Colonic mucosa (tissue), 2 donors: ENCODE data around the gene CCT6A. TPM values are rescaled to one million over a fixed set of nuclear protein-coding genes. Genes with fewer than 3 reads are reported as not detected.

ENCODE experiments used
- total RNA-seq, 2 donors: library from RNA; stranded (reverse); fragmentation: NEBNext Ultra II Directional in 1 of 2; extraction: Animal tissue kit (Norgen Biotek cat#: 25700) in 1 of 2; gene quantifications; one replicate each; pipeline ENCODE4 v1.2.1, GENCODE V29; 2021
- donor health status: DM: no; HTN: no; CAD: no.
- donor health status: DM: no; HTN: no; CAD: no.

CCT6A gene
- total RNA-seq, 2 donors from 2014 or later: 77.8 to 146 TPM

Other genes with a start within 250 kb of the CCT6A start
- not detected for gene SEPTIN14, start 189.0 kb upstream of the CCT6A start, total RNA-seq
- 1 to 10 TPM; 1.4 to 1.5 TPM for gene ZNF713, start 164.3 kb upstream of the CCT6A start, total RNA-seq
- gene MRPS17, start 99.9 kb upstream of the CCT6A start, total RNA-seq: 10 to 100 TPM; 10.4 to 19.3 TPM
- gene NIPSNAP2, start 87.2 kb upstream of the CCT6A start, total RNA-seq: 10 to 100 TPM; 32.2 to 67.5 TPM
- gene PSPH, start 321 bp upstream of the CCT6A start, total RNA-seq: 10 to 100 TPM in 1 of 2 donors, 1 to 10 TPM in 1; 7.5 to 23.4 TPM
- gene SUMF2, start 12.5 kb downstream of the CCT6A start, total RNA-seq: 100 to 1,000 TPM in 1 of 2 donors, 10 to 100 TPM in 1; 90.7 to 103 TPM
- gene PHKG1, start 41.2 kb downstream of the CCT6A start, total RNA-seq: 1 to 10 TPM; 1.1 to 1.7 TPM
- gene CHCHD2, start 54.7 kb downstream of the CCT6A start, total RNA-seq: 100 to 1,000 TPM; 338 to 580 TPM
- 1 to 10 TPM; 1.3 to 2.5 TPM for gene NUPR2, start 64.7 kb downstream of the CCT6A start, total RNA-seq